ENCODE data around the gene LRFN2. TPM values are rescaled to one million over a fixed set of nuclear protein-coding genes. Genes with fewer than 3 reads are reported as not detected.

LRFN2 gene
- total and polyA plus RNA-seq, 5 donors = not detected

DNA sequence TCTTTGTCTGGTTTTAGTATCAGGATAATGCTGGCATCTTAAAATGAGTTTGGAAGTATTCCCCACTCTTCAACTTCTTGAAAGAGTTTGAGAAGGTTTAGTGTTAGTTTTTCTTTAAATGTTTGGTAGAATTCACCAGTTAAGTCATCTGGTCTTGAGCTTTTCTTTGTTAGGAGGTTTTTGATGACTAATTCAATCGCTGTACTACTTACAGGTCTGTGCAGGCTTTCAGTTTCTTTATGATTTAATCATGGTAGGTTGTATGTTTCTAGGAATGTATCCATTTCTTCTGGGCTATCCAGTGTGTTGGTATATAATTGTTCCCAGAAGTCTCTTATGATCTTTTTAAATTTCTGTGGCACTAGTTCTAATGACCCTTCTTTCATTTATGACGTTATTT, 215.5 kb downstream of the LRFN2 start:
- Histone ChIP-seq H3K4me1 (ENCODE audit: control insufficient read depth, insufficient read depth, low read length) (no peaks in the 10 kb centered on the region), H3K4me3 (ENCODE audit: low read length) (no peak overlapping the region), H3K27ac (ENCODE audit: low read length) (no peak overlapping the region), H3K27me3 (ENCODE audit: control insufficient read depth, insufficient read depth) (no peaks in the 10 kb centered on the region), H3K9me3 (ENCODE audit: control insufficient read depth, low read length) (no peaks in the 10 kb centered on the region)
- intact Hi-C loops (cut with DNase I) = no loop called here
- DNase-seq (no peak), ATAC-seq (no peak)
- 72% methylated on average over 2 of the region's 2 CpGs for WGBS

DNA sequence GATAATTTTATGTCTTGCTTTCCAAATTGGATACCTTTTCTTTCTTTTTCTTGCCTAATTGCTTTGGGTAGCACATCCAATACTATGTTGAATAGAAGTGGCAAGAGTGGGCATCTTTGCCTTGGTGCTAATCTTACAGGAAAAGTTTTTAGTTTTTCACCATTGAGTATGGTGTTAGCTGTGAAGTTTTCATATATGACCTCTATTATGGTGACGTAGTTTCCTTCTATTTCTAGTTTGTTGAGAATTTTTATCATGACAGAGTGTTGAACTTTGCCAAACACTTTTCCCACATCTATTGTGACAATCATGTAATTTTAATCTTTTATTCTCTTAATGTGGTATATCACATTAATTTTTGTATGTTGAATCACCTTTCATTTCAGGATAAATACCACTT, 216.1 kb downstream of the LRFN2 start:
- Histone ChIP-seq H3K4me1 (ENCODE audit: control insufficient read depth, insufficient read depth, low read length) (no peaks in the 10 kb centered on the region), H3K4me3 (ENCODE audit: low read length) (no peak overlapping the region), H3K27ac (ENCODE audit: low read length) (no peak overlapping the region), H3K9me3 (ENCODE audit: control insufficient read depth, low read length) (no peaks in the 10 kb centered on the region), H3K27me3 (ENCODE audit: control insufficient read depth, insufficient read depth) (no peaks in the 10 kb centered on the region)
- 82% methylated on average over 1 of the region's 1 CpG for WGBS
- no peak for DNase-seq
- no peak for ATAC-seq
- intact Hi-C loops (cut with DNase I) = no loop called here

DNA sequence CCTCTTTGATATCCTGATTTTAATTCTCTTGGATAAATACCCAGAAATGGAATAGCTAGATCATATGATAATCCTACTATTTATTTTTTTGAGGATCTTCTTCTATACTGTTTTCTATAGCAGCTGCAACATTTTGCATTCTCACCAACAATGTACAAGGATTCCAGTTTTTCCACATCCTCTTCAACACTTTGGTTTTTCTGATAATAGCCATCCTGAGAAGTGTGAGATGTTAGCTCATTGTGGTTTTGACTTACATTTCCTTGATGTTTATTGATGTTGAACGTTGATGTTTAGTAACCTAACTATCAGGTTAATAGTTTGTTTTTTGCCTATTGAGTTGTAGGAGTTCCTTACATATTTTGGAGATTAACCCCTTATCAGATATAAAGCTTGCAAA, 217.3 kb downstream of the LRFN2 start:
- WGBS = 39% methylated on average over 1 of the region's 1 CpG
- intact Hi-C loops (cut with DNase I) = no loop called here

DNA sequence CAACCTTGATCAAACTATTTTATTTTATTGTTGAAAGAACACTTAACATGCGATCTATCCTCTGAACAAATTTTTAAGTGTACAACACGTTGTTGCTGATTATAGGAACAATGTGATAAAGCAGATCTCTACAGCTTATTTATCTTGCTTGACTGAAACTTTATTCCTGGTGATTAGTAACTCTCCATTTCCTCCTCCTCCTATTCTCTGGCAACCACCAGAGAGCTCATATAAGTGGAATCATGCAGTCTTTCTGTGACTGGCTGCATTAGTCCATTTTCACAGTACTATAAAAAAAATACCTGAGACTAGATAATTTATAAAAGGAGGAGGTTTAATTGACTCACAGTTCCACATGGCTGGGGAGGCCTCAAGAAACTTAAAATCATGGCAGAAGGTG, 218.1 kb downstream of the LRFN2 start:
- DNase-seq (no peak), ATAC-seq (no peak)
- no peak overlapping the region for H3K4me3 ChIP-seq (ENCODE audit: low read length)
- no peak overlapping the region for H3K27ac ChIP-seq (ENCODE audit: low read length)
- H3K27me3 ChIP-seq (ENCODE audit: control insufficient read depth, insufficient read depth) = no peaks in the 10 kb centered on the region
- WGBS = 21% methylated on average over 2 of the region's 2 CpGs
- H3K9me3 ChIP-seq (ENCODE audit: control insufficient read depth, low read length) = no peaks in the 10 kb centered on the region
- intact Hi-C loops (cut with DNase I) = no loop called here
- H3K4me1 ChIP-seq (ENCODE audit: control insufficient read depth, insufficient read depth, low read length) = no peaks in the 10 kb centered on the region

More for the DNA sequence above, 217.3 kb downstream of the LRFN2 start:
- H3K4me3 ChIP-seq (ENCODE audit: low read length) = no peak overlapping the region
- no peaks in the 10 kb centered on the region for H3K27me3 ChIP-seq (ENCODE audit: control insufficient read depth, insufficient read depth)
- no peaks in the 10 kb centered on the region for H3K4me1 ChIP-seq (ENCODE audit: control insufficient read depth, insufficient read depth, low read length)
- H3K27ac ChIP-seq (ENCODE audit: low read length) = no peak overlapping the region
- ATAC-seq (no peak), DNase-seq (no peak)
- no peaks in the 10 kb centered on the region for H3K9me3 ChIP-seq (ENCODE audit: control insufficient read depth, low read length)

DNA sequence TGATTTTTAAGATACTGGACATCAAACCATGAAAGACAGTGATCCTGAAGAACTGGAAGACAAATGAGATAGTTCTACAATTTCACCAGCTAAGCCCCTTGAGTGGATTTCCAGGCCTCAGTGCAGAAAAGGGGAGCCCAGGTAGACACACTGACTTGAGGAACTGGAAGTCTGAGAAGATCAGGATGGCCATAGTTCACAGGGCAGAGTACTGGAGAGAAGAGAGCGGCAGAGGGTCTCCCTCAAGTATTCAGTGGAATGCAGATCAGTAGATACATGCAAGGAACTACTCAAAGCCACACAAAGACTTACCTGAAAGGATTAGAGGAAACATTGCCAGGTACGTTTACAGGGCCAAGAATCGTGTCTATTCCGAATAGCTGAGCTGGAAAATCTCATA, 224.3 kb downstream of the LRFN2 start:
- Histone ChIP-seq H3K4me1 (ENCODE audit: control insufficient read depth, insufficient read depth, low read length) (no peaks in the 10 kb centered on the region), H3K27me3 (ENCODE audit: control insufficient read depth, insufficient read depth) (no peaks in the 10 kb centered on the region), H3K27ac (ENCODE audit: low read length) (no peak overlapping the region), H3K9me3 (ENCODE audit: control insufficient read depth, low read length) (no peaks in the 10 kb centered on the region), H3K4me3 (ENCODE audit: low read length) (no peak overlapping the region)
- intact Hi-C loops (cut with DNase I) = no loop called here
- 85% methylated on average over 4 of the region's 4 CpGs for WGBS
- DNase-seq (no peak), ATAC-seq (no peak)

DNA sequence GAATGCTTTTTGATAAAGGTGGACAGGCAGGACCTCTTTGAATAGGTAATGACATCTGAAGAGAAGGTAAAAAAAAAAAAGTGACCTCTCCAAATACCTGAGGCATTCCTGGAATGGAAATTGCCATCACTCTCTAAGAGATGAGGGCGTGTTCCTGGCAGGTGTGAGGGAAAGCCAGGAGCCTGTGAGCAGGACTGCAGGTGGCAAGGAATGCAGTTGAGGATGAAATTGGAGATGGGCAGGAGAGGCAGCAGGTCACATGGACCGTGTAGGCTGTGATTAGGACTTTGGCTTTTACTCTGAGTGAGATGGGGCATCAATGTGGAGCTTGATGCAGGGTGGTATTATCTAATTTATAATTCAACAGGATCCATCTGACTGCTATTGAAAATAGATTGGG, 227.4 kb downstream of the LRFN2 start:
- Histone ChIP-seq H3K4me1 (ENCODE audit: control insufficient read depth, insufficient read depth, low read length) (no peaks in the 10 kb centered on the region), H3K4me3 (ENCODE audit: low read length) (no peak overlapping the region), H3K9me3 (ENCODE audit: control insufficient read depth, low read length) (no peaks in the 10 kb centered on the region), H3K27ac (ENCODE audit: low read length) (no peak overlapping the region), H3K27me3 (ENCODE audit: control insufficient read depth, insufficient read depth) (no peaks in the 10 kb centered on the region)
- no peak for DNase-seq
- 51% methylated on average over 2 of the region's 2 CpGs for WGBS
- ATAC-seq = no peak
- intact Hi-C loops (cut with DNase I) = no loop called here

DNA sequence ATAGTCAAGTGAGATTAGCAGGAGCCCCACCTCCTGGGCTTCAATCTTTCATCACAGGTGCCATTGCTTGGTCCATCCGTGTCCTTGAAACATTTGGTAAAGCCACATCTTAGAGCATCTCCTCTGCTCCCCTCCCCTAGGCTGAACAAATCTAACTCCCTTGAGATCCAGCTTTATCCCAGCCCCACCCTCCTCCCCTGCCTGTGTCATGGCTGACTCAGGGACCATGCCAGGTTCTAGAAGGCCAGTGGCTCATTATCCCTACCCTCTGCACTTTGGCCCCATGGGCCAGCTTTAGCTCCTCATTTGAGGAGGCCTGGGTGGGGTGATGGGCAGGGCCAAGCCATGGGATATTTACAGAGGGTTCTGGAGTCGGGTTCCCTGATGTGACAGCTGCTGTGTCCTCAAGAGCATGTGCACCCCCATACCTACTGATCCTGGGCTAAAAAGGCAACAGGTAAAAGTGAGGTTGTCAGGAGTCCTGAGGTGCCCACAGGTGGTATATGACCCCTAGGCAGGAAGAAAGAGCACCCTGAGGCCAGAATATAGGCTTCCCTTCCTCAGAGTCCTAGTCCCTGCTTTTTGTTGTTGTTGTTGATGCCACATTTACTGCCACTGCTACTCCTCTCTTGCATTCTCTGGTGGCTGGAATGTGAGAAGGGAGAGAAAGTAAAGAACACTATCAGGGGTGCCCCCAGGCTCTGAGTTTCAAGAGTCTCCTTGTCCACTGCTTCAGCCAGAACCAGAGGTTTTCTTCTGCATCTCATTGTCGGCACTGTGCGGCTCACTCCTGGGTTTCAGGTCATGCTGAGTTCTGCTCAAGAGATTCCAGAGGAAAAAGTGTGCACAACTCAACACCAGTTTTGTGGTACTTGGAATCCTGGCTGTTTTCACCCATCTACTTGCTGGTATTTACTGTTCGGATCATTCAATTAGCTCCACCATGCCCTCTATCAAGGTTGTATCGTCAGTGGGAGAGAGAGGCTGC, 228.4 kb downstream of the LRFN2 start:
- DNase-seq = no peak
- H3K27me3 ChIP-seq (ENCODE audit: control insufficient read depth, insufficient read depth) = no peaks in the 10 kb centered on the region
- WGBS = 88% methylated on average over 6 of the region's 6 CpGs
- no peaks in the 10 kb centered on the region for H3K4me1 ChIP-seq (ENCODE audit: control insufficient read depth, insufficient read depth, low read length)
- intact Hi-C loops (cut with DNase I) = no loop called here
- no peak overlapping the region for H3K27ac ChIP-seq (ENCODE audit: low read length)
- no peaks in the 10 kb centered on the region for H3K9me3 ChIP-seq (ENCODE audit: control insufficient read depth, low read length)
- ATAC-seq = no peak
- no peak overlapping the region for H3K4me3 ChIP-seq (ENCODE audit: low read length)

DNA sequence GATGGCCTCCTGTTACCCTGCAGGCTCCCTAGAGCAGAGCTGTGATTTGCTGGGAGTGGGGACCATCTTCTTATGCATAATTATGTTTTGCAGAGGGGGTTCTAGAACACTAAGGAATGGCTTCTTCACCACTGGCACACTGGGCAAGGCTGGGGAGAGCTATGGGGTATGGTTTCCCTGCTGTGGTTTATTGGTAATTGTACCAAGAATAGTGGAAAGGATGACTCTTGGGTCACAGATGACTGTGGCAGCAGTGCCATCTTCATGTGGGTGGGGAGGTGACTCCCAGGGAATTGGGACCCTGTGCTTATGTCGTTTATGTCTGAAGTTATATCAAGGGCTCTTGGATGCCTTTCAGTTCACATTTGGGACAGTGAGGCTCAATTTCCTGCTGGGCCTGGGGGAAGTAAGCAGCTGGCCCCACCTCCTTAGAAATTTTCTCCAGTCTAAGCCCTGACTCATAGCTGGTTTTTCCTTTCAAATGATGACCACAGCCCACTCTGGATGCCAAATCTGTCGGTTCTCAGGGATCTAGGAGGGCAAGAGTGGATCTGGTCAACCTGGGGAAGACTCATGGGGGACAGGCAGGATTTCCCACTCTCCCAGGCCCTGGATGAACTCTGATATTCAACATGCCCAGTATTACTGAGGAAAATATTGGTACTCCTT, 230.8 kb downstream of the LRFN2 start:
- intact Hi-C loops (cut with DNase I) = no loop called here
- Histone ChIP-seq H3K4me3 (ENCODE audit: low read length) (no peak overlapping the region), H3K9me3 (ENCODE audit: control insufficient read depth, low read length) (no peaks in the 10 kb centered on the region), H3K4me1 (ENCODE audit: control insufficient read depth, insufficient read depth, low read length) (no peaks in the 10 kb centered on the region), H3K27ac (ENCODE audit: low read length) (no peak overlapping the region), H3K27me3 (ENCODE audit: control insufficient read depth, insufficient read depth) (no peaks in the 10 kb centered on the region)
- ATAC-seq (no peak), DNase-seq (no peak)
- 19% methylated on average over 2 of the region's 2 CpGs for WGBS

DNA sequence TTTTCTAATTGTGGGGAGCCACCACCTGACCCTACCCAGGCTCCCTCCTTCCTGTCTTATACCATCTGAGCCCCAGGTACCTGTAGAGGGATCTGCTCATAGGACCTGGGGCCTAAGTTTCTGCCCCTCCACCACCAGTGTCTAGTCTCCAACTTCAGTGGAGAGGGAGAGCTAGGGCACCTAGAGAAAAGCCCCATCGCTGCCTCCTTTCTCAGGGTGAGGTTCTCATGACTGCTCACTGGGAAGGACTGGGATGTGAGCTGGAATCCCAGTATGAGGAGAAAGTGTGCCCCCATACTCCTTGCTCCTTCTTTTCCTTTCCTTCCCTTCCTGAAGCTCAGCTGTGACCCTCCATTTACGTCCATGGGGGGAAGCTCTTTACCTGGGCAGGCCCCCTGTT, 231.6 kb downstream of the LRFN2 start:
- ATAC-seq (no peak), DNase-seq (no peak)
- no peaks in the 10 kb centered on the region for H3K9me3 ChIP-seq (ENCODE audit: control insufficient read depth, low read length)
- H3K4me1 ChIP-seq (ENCODE audit: control insufficient read depth, insufficient read depth, low read length) = no peaks in the 10 kb centered on the region
- intact Hi-C loops (cut with DNase I) = no loop called here
- WGBS = 95% methylated on average over 2 of the region's 2 CpGs
- no peak overlapping the region for H3K27ac ChIP-seq (ENCODE audit: low read length)
- no peak overlapping the region for H3K4me3 ChIP-seq (ENCODE audit: low read length)
- H3K27me3 ChIP-seq (ENCODE audit: control insufficient read depth, insufficient read depth) = no peaks in the 10 kb centered on the region

DNA sequence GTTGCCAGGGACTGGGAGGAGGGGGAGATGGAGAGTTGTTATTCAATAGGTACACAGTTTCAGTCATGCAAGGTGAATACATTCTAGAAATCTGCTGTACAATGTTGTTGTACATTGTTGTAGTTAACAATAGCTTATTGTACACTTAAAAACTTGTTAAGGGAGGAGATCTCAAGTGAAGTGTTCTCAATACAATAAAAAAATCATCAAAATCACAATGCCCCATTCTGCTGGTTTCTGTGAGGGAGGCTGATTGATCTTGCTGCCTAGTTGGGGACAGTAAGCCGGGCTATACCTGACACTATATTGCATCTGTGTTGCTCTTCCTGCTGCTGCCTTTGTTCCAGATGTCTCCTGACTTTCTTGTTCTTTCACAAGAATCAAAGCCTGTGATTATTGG, 232.1 kb downstream of the LRFN2 start:
- no peaks in the 10 kb centered on the region for H3K4me1 ChIP-seq (ENCODE audit: control insufficient read depth, insufficient read depth, low read length)
- H3K9me3 ChIP-seq (ENCODE audit: control insufficient read depth, low read length) = no peaks in the 10 kb centered on the region
- intact Hi-C loops (cut with DNase I) = no loop called here
- 89% methylated on average over 1 of the region's 1 CpG for WGBS
- no peak overlapping the region for H3K27ac ChIP-seq (ENCODE audit: low read length)
- no peak overlapping the region for H3K4me3 ChIP-seq (ENCODE audit: low read length)
- DNase-seq (no peak), ATAC-seq (no peak)
- no peaks in the 10 kb centered on the region for H3K27me3 ChIP-seq (ENCODE audit: control insufficient read depth, insufficient read depth)

DNA sequence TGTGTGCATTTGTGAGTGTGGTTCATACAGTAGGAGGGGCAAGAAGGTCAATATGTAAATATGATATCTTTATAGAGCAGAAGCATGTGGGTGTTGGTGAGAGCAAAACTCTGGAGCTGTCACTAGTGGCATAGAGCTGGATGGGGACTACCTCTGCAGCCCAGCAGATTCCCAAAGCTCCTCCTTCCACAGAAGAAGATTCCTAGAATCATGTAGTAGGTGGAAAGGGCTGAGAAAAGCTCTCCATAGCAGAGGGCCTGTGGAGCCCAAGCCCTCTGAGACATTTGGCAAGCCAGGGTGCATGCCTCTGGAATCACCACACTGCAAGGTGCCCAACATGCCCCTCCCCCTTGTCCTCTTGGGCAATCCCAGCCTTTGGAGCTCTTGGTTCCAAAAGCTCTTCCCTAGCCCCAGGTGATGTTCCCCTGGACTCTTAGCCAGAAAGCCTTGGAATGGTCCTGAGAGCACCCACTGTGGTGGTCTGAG, 233.2 kb downstream of the LRFN2 start:
- H3K27ac ChIP-seq (ENCODE audit: low read length) = no peak overlapping the region
- no peaks in the 10 kb centered on the region for H3K9me3 ChIP-seq (ENCODE audit: control insufficient read depth, low read length)
- H3K27me3 ChIP-seq (ENCODE audit: control insufficient read depth, insufficient read depth) = no peaks in the 10 kb centered on the region
- intact Hi-C loops (cut with DNase I) = no loop called here
- no peak for DNase-seq
- H3K4me1 ChIP-seq (ENCODE audit: control insufficient read depth, insufficient read depth, low read length) = no peaks in the 10 kb centered on the region
- no peak overlapping the region for H3K4me3 ChIP-seq (ENCODE audit: low read length)
- no peak for ATAC-seq
